Sigmoid colon (tissue), 7 donors: ENCODE data around the gene CAMTA1. TPM values are rescaled to one million over a fixed set of nuclear protein-coding genes. Genes with fewer than 3 reads are reported as not detected.

Experiments used
- DNase-seq: peaks from one replicate; pipeline ENCODE4 v3.0.0-alpha.2; 2019
- H3K27ac ChIP-seq, 4 donors: fragments of 200-600 bp; sonication (generic); one replicate each; pipeline ENCODE4 v1.5.1; 2016 to 2019; ENCODE audit warnings: mild to moderate bottlenecking in 1 of 4
- H3K27me3 ChIP-seq, 3 donors: fragments of 200-600 bp; sonication (generic); one replicate each; pipeline ENCODE4 v1.5.1; 2019; ENCODE audit warnings: mild to moderate bottlenecking in 1 of 3
- H3K36me3 ChIP-seq, 4 donors: fragments of 200-600 bp; sonication (generic); one replicate each; pipeline ENCODE4 v1.5.1; 2016 to 2019
- H3K4me1 ChIP-seq, 4 donors: fragments of 200-600 bp; sonication (generic); one replicate each; pipeline ENCODE4 v1.5.1; 2017 to 2019
- H3K4me3 ChIP-seq, 4 donors: fragments of 200-600 bp; sonication (generic); one replicate each; pipeline ENCODE4 v1.5.1; 2017 to 2019; ENCODE audit warnings: mild to moderate bottlenecking in 2 of 4, moderate library complexity in 1 of 4
- H3K9me3 ChIP-seq, 4 donors: fragments of 200-600 bp in 3 of 4; sonication (generic) in 3 of 4; one replicate each; pipeline versions ENCODE4 v1.5.1 to v1.6.1; 2013 to 2019
- CTCF ChIP-seq, 4 experiments: fragments of 450-650 bp in 3 of 4; fragments of 200-600 bp in 1 of 4; IDR thresholded peaks; one replicate each; pipeline ENCODE4 v1.5.1; 2016 to 2019; ENCODE audit warnings: antibody characterized with exemption in 4 of 4, mild to moderate bottlenecking in 3 of 4, moderate library complexity in 2 of 4
- EP300 ChIP-seq, 4 donors: sonication (generic); formaldehyde crosslinking; IDR thresholded peaks; one replicate each; pipeline ENCODE4 v1.6.1; 2017; ENCODE audit warnings: antibody characterized with exemption in 4 of 4
- POLR2A ChIP-seq, 2 donors: fragments of 450-650 bp; IDR thresholded peaks; one replicate each; pipeline ENCODE4 v1.6.1; 2016; ENCODE audit warnings: antibody characterized with exemption in 2 of 2, mild to moderate bottlenecking in 2 of 2, moderate library complexity in 2 of 2
- POLR2AphosphoS5 ChIP-seq, 4 donors: sonication (generic); formaldehyde crosslinking; IDR thresholded peaks; one replicate each; pipeline ENCODE4 v1.6.1; 2017; ENCODE audit warnings: antibody characterized with exemption in 4 of 4
- WGBS, 2 donors: extraction: QIAGEN DNeasy Blood & Tissue Kit; methylation state at CpG; one replicate each; pipeline ENCODE4 v1.1.7; 2013; 5-methylcytosine and 5-hydroxymethylcytosine counted together
- intact Hi-C: fragments of 100-400 bp; cut with DNase I; formaldehyde crosslinking; loops from one replicate; pipeline ENCODE4 v1.15.1; 2023
- polyA plus RNA-seq, 3 donors: library from polyadenylated mRNA; stranded (reverse); fragments of 200-250 nt; gene quantifications; one replicate each; pipeline ENCODE4 v1.2.3, GENCODE V29; 2013
- total RNA-seq, 4 donors: library from RNA; depleted of rRNA; stranded (reverse); fragments of >200 nt; gene quantifications; one replicate each; pipeline ENCODE4 v1.1.0, GENCODE V29; 2016
- donor health status: healthy with polysubstance abuse.
- donor health status: Bipolar disorder and iron deficiency.
- donor health status: healthy.

CAMTA1 gene
- total and polyA plus RNA-seq, 7 donors: 97.9 to 196 (median 177) TPM

GRCh38 chr1:6922096-6922931, 137.1 kb downstream of the CAMTA1 start:
- peak overlapping the region in 3 of 4 donors; percentile 52 to 62 (median 61) for H3K27ac ChIP-seq
- H3K4me1 ChIP-seq: peaks cover 0 to 31% (median 20%) of the 10 kb centered on the region in 4 donors
- TF ChIP-seq CTCF (IDR thresholded peaks at IDR 0.05) (no peak), POLR2A (IDR thresholded peaks at IDR 0.05) (no peak), POLR2AphosphoS5 (IDR thresholded peaks at IDR 0.05) (peak; percentile 11 to 68 (median 20)), EP300 (IDR thresholded peaks at IDR 0.05) (no peak)
- peaks cover 0 to 4% (median 0%) of the 10 kb centered on the region in 3 donors for H3K27me3 ChIP-seq
- intact Hi-C loops: no loop called here
- no peaks in the 10 kb centered on the region for H3K36me3 ChIP-seq
- WGBS, 2 donors: 62 to 77% methylated on average over 8 of the region's 8 CpGs
- H3K4me3 ChIP-seq: no peak overlapping the region
- no peaks in the 10 kb centered on the region for H3K9me3 ChIP-seq
- peak; percentile 91 for DNase-seq

- TF ChIP-seq EP300 (IDR thresholded peaks at IDR 0.05) (no peak), POLR2A (IDR thresholded peaks at IDR 0.05) (no peak), CTCF (IDR thresholded peaks at IDR 0.05) (no peak), POLR2AphosphoS5 (IDR thresholded peaks at IDR 0.05) (no peak)
- intact Hi-C loops: no loop called here
- Histone ChIP-seq H3K27ac (peak overlapping the region in 3 of 4 donors; percentile 52 to 62 (median 61)), H3K4me1 (peaks cover 0 to 31% (median 20%) of the 10 kb centered on the region in 4 donors), H3K4me3 (no peak overlapping the region), H3K36me3 (no peaks in the 10 kb centered on the region), H3K9me3 (no peaks in the 10 kb centered on the region), H3K27me3 (peaks cover 0 to 4% (median 0%) of the 10 kb centered on the region in 3 donors)
- WGBS, 2 donors: 89 to 90% methylated on average over 5 of the region's 5 CpGs
- DNase-seq: no peak
Measured at GRCh38 chr1:6923012-6923411, 137.8 kb downstream of the CAMTA1 start.

- TF ChIP-seq POLR2A (IDR thresholded peaks at IDR 0.05) (no peak), EP300 (IDR thresholded peaks at IDR 0.05) (no peak), POLR2AphosphoS5 (IDR thresholded peaks at IDR 0.05) (no peak), CTCF (IDR thresholded peaks at IDR 0.05) (no peak)
- H3K9me3 ChIP-seq: no peaks in the 10 kb centered on the region
- H3K27ac ChIP-seq: peak overlapping the region in 3 of 4 donors; percentile 52 to 62 (median 61)
- H3K4me3 ChIP-seq: no peak overlapping the region
- intact Hi-C loops: no loop called here
- WGBS, 2 donors: 82 to 90% methylated on average over 6 of the region's 6 CpGs
- peaks cover 0 to 31% (median 20%) of the 10 kb centered on the region in 4 donors for H3K4me1 ChIP-seq
- peaks cover 0 to 2% (median 0%) of the 10 kb centered on the region in 3 donors for H3K27me3 ChIP-seq
- DNase-seq: no peak
- H3K36me3 ChIP-seq: no peaks in the 10 kb centered on the region
Measured at GRCh38 chr1:6923416-6923815, 138.2 kb downstream of the CAMTA1 start.

GRCh38 chr1:6923955-6924881, 139.0 kb downstream of the CAMTA1 start:
- Histone ChIP-seq H3K36me3 (no peaks in the 10 kb centered on the region), H3K4me3 (no peak overlapping the region), H3K27me3 (no peaks in the 10 kb centered on the region), H3K4me1 (peaks cover 0 to 31% (median 20%) of the 10 kb centered on the region in 4 donors), H3K9me3 (no peaks in the 10 kb centered on the region), H3K27ac (no peak overlapping the region)
- intact Hi-C loops: no loop called here
- no peak for DNase-seq
- TF ChIP-seq CTCF (IDR thresholded peaks at IDR 0.05) (no peak), EP300 (IDR thresholded peaks at IDR 0.05) (no peak), POLR2A (IDR thresholded peaks at IDR 0.05) (no peak), POLR2AphosphoS5 (IDR thresholded peaks at IDR 0.05) (no peak)
- 75 to 76% methylated on average over 18 of the region's 18 CpGs for WGBS, 2 donors
